Mucosa of descending colon (tissue), 3 donors: ENCODE measurements around the gene OR4D1. TPM values are rescaled to one million over a fixed set of nuclear protein-coding genes. Genes with fewer than 3 reads are reported as not detected.
"Not testable (repeated sequence)": the region's sequence is repeated elsewhere in the genome, so short reads cannot be mapped to it uniquely, and the experiment has no call there.

Experiments used
- ATAC-seq: fragments of 200-7000 bp; cut with Tn5 transposase; one replicate; pipeline ENCODE4 v1.9.1; 2020; ENCODE audit warnings: mild to moderate bottlenecking, moderate library complexity
- DNase-seq, 3 donors: peaks; one replicate each; pipeline ENCODE4 v3.0.0-alpha.2; 2020
- H3K36me3 ChIP-seq: fragments of 200-600 bp; one replicate; pipeline ENCODE4 v1.8.0; 2021; ENCODE audit warnings: low read depth, mild to moderate bottlenecking
- H3K4me1 ChIP-seq: fragments of 200-600 bp; one replicate; pipeline ENCODE4 v1.8.0; 2021; ENCODE audit warnings: low read depth, mild to moderate bottlenecking
- H3K4me3 ChIP-seq: fragments of 200-600 bp; one replicate; pipeline ENCODE4 v1.8.0; 2021; ENCODE audit warnings: mild to moderate bottlenecking
- H3K9me3 ChIP-seq: fragments of 200-600 bp; one replicate; pipeline ENCODE4 v1.8.0; 2021; ENCODE audit warnings: mild to moderate bottlenecking
- CTCF ChIP-seq: fragments of 200-600 bp; IDR thresholded peaks from one replicate; pipeline ENCODE4 v1.8.0; 2022; ENCODE audit warnings: antibody characterized with exemption, mild to moderate bottlenecking
- intact Hi-C, 2 donors: fragments of 100-400 bp; cut with DNase I in 1 of 2; cut with micrococcal nuclease in 1 of 2; formaldehyde crosslinking; loops; one replicate each; pipeline versions ENCODE4 v1.11.0 to v1.11.1; 2022; cut with DNase I, micrococcal nuclease
- long read RNA-seq, 2 donors: library from polyadenylated mRNA; unstranded; transcript quantifications; one replicate each; pipeline ENCODE4 v2.0.0, GENCODE V29; 2019 to 2021
- total RNA-seq, 3 donors: library from RNA; stranded (reverse); fragmentation: NEBNext Ultra II Directional in 2 of 3; extraction: Animal tissue kit (Norgen Biotek cat#: 25700) in 2 of 3; gene quantifications; one replicate each; pipeline versions ENCODE4 v1.2.1 to v1.2.4, GENCODE V29; 2021 to 2023
- donor health status: DM: no; HTN: no; CAD: no; lungs with moderate emphysema.
- donor health status: DM: no; HTN: no; CAD: no.
- donor health status: DM: no; HTN: yes; CAD: no.

OR4D1 gene
- total RNA-seq, result not detected
- long read RNA-seq, donor 1, result 0 reads
- long read RNA-seq, donor 2, result 0 reads

DNA sequence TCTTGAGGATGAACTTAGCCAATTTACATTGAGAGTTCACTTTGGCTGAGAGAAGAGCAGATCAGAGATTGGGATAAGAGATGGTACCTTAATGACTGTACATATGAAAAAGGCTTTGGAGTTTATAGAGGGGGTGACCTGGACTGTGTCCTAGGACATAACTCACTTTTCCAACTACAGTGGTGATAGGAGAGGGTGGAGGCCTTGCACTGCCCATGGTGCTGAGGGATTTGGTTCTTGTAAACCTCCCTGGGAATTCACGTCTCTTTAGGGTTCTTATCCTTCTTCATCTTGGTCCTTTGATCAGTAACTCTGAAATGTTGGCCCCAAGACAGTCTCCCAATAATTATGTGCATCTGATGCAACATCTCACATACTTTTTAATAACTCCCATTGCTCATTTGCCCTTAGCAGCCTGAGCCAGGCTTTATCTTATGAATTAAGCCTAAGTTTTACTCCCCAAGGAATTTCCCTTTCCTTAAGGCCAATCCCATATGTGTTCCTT, at the start of gene OR4D1:
Gene OR4D1, plus strand, starts transcription at position 455 of the 505 bp plus-strand sequence. CDS start 6,770 bp downstream, outside the sequence.
- Histone ChIP-seq H3K4me1 (no peaks in the 10 kb centered on the region), H3K36me3 (no peaks in the 10 kb centered on the region), H3K9me3 (peaks cover 19% of the 10 kb centered on the region), H3K4me3 (no peak within 1 kb of the TSS)
- ATAC-seq (no peak), DNase-seq (no peak)
- intact Hi-C loops, result no loop called here
- no peak for TF ChIP-seq CTCF

- ATAC-seq, result no peak
- intact Hi-C loops, result no loop called here
- Histone ChIP-seq H3K4me1 (no peaks in the 10 kb centered on the region), H3K36me3 (no peaks in the 10 kb centered on the region), H3K9me3 (no peaks in the 10 kb centered on the region), H3K4me3 (no peak overlapping the region)
- no peak for TF ChIP-seq CTCF
- no peak for DNase-seq
Measured at GRCh38 chr17:58100506-58100905, 47.7 kb upstream of the OR4D1 start.

DNA sequence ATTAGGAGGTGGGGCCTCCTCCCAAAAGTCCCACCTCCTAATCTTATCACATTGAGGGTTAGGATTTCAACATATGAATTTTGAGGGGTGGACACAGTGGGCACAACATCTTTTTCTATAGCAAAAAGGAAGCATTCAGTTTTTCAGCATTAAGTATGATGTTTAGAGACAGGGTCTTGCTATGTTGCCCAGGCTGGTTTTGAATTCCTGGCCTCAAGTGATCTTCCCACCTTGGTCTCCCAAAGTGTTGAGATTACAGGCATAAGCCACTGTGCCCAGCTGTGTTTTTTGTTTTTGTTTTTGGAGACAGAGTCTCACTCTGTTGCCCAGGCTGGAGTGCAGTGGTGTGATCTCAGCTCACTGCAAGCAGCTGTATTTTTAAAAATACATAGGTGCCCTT, 46.3 kb upstream of the OR4D1 start:
- intact Hi-C loops, H3K4me3 ChIP-seq, DNase-seq, H3K4me1 ChIP-seq, ATAC-seq, H3K9me3 ChIP-seq, H3K36me3 ChIP-seq: not testable (repeated sequence)

GRCh38 chr17:58105093-58105492, 43.1 kb upstream of the OR4D1 start:
- no peak for TF ChIP-seq CTCF
- DNase-seq (no peak), ATAC-seq (no peak)
- Histone ChIP-seq H3K36me3 (no peaks in the 10 kb centered on the region), H3K4me1 (no peaks in the 10 kb centered on the region), H3K9me3 (no peaks in the 10 kb centered on the region), H3K4me3 (no peak overlapping the region)
- intact Hi-C loops, result no loop called here

DNA sequence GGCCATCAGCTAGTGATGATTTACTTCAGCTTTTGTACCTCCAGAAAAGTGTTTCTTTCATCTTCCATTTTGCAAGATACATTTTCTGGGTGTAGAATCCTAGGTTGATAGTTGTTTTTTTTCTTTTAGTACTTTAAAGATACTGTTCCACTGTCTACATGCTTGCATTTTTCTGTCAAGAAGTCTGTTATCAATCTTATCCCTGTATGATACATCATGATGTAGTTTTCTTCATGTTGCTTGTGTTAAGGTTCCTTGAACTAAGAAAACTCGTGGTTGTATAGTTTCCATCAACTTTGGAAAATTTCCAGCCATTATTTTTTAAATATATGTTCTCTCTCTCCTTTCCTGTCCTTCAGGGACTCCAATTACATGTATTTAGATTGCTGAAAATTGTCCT, 40.9 kb upstream of the OR4D1 start:
- H3K36me3 ChIP-seq, result no peaks in the 10 kb centered on the region
- intact Hi-C loops, result no loop called here
- H3K4me1 ChIP-seq, result no peaks in the 10 kb centered on the region
- H3K9me3 ChIP-seq, result no peaks in the 10 kb centered on the region
- no peak for TF ChIP-seq CTCF
- DNase-seq (no peak), ATAC-seq (no peak)
- no peak overlapping the region for H3K4me3 ChIP-seq

DNA sequence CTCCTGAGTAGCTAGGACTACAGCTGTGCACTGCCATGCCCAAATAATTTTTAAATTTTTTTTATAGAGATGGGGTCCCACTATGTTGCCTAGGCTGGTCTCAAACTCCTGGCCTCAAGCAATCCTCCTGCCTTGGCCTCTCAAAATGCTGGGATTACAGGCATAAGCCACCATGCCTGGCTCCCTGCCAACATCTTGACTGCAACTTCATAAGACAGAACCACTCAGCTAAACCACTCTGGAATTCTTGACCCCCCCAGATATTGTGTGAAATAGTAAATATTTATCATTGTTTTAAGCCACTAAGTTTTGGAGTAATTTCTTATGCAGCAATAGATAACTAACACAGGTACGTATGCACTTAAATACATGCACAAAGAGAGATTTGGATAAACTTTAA, 39.0 kb upstream of the OR4D1 start:
- TF ChIP-seq CTCF, result no peak
- DNase-seq (no peak), ATAC-seq (no peak)
- Histone ChIP-seq H3K9me3 (no peaks in the 10 kb centered on the region), H3K4me1 (no peaks in the 10 kb centered on the region), H3K4me3 (no peak overlapping the region), H3K36me3 (no peaks in the 10 kb centered on the region)
- intact Hi-C loops, result no loop called here
